ENCODE measurements around the gene UNC13B. TPM values are rescaled to one million over a fixed set of nuclear protein-coding genes. Genes with fewer than 3 reads are reported as not detected.

UNC13B gene
- total RNA-seq, 2 donors from 2014 or later = 20.2 to 29.3 TPM

DNA sequence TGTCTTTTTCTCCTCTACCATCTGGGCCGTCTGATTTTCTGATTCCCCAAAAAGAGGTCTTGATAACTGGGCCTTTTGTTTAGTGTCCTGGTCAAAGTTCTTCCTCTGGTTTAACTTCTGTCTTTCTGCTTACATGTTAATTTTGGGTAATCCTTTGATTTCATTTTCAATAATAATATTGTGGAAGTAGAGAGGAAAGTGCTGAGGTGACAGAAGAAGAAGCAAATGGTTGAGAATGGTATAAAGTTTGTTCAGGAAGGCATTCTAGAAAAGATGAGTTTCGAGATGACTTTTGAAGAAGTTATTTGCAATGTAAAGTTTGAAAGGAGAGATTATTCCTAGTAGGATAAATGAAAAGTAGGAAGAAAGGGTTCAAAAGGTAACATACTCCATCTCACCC is 118.1 kb downstream of the UNC13B start:
- Histone ChIP-seq H3K36me3 (replicated peaks in 1 of 2; ENCODE audit: insufficient read depth in 1 of 2, low read depth in 2 of 2) (no peaks in the 10 kb centered on the region), H3K27ac (no peak overlapping the region), H3K27me3 (no peaks in the 10 kb centered on the region), H3K9me3 (no peaks in the 10 kb centered on the region), H3K4me3 (no peak overlapping the region), H3K4me1 (no peaks in the 10 kb centered on the region)
- ATAC-seq (no peak), DNase-seq (no peak)
- 69 to 81% methylated on average over 2 of the region's 2 CpGs for WGBS, 2 donors
- intact Hi-C loops (cut with DNase I) = loop anchor here (10.0 kb wide), 1 partner anchor 175 kb away; no protein-coding TSS in a partner anchor
- no peak for TF ChIP-seq POLR2A (IDR thresholded peaks at IDR 0.05)
- TF ChIP-seq, protein P1, sequence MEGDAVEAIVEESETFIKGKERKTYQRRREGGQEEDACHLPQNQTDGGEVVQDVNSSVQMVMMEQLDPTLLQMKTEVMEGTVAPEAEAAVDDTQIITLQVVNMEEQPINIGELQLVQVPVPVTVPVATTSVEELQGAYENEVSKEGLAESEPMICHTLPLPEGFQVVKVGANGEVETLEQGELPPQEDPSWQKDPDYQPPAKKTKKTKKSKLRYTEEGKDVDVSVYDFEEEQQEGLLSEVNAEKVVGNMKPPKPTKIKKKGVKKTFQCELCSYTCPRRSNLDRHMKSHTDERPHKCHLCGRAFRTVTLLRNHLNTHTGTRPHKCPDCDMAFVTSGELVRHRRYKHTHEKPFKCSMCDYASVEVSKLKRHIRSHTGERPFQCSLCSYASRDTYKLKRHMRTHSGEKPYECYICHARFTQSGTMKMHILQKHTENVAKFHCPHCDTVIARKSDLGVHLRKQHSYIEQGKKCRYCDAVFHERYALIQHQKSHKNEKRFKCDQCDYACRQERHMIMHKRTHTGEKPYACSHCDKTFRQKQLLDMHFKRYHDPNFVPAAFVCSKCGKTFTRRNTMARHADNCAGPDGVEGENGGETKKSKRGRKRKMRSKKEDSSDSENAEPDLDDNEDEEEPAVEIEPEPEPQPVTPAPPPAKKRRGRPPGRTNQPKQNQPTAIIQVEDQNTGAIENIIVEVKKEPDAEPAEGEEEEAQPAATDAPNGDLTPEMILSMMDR (IDR thresholded peaks at IDR 0.05) = no peak

GRCh38 chr9:35280399-35280798 is 118.6 kb downstream of the UNC13B start:
- ATAC-seq (no peak), DNase-seq (no peak)
- Histone ChIP-seq H3K27me3 (no peaks in the 10 kb centered on the region), H3K36me3 (replicated peaks in 1 of 2; ENCODE audit: insufficient read depth in 1 of 2, low read depth in 2 of 2) (no peaks in the 10 kb centered on the region), H3K4me1 (no peaks in the 10 kb centered on the region), H3K9me3 (no peaks in the 10 kb centered on the region), H3K27ac (no peak overlapping the region), H3K4me3 (no peak overlapping the region)
- TF ChIP-seq POLR2A (IDR thresholded peaks at IDR 0.05) = no peak
- TF ChIP-seq, protein P1 (IDR thresholded peaks at IDR 0.05) = no peak
- intact Hi-C loops (cut with DNase I) = loop anchor here (10.0 kb wide), 1 partner anchor 174 kb away; no protein-coding TSS in a partner anchor
- 71 to 80% methylated on average over 1 of the region's 1 CpG for WGBS, 2 donors

GRCh38 chr9:35285731-35286130 is 123.9 kb downstream of the UNC13B start:
- no peaks in the 10 kb centered on the region for H3K9me3 ChIP-seq
- H3K4me3 ChIP-seq = no peak overlapping the region
- DNase-seq = no peak
- no peaks in the 10 kb centered on the region for H3K27me3 ChIP-seq
- no peak overlapping the region for H3K27ac ChIP-seq
- TF ChIP-seq, protein P1 (IDR thresholded peaks at IDR 0.05) = no peak
- TF ChIP-seq POLR2A (IDR thresholded peaks at IDR 0.05) = no peak
- 85 to 89% methylated on average over 1 of the region's 1 CpG for WGBS, 2 donors
- ATAC-seq = no peak
- intact Hi-C loops (cut with DNase I) = loop anchor here (10.0 kb wide), 1 partner anchor 169 kb away; no protein-coding TSS in a partner anchor
- no peaks in the 10 kb centered on the region for H3K36me3 ChIP-seq (replicated peaks in 1 of 2; ENCODE audit: insufficient read depth in 1 of 2, low read depth in 2 of 2)
- no peaks in the 10 kb centered on the region for H3K4me1 ChIP-seq

DNA sequence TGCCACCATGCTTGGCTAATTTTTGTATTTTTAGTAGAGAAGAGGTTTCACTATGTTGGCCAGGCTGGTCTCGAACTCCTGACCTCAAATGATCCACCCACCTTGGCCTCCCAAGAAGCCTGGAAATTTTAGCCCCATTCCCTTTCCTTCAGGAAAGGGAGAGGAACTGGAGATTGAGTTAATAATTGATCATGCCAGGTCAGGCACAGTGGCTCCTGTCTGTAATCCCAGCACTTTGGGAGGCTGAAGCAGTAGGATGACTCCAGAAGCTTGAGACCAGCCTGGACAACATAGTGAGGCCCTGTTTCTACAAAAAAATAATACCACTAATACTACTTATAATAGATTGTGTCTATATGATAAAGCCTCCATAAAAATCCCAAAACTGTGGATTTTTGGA is 124.6 kb downstream of the UNC13B start:
- no peaks in the 10 kb centered on the region for H3K9me3 ChIP-seq
- DNase-seq (no peak), ATAC-seq (no peak)
- H3K27ac ChIP-seq = no peak overlapping the region
- no peaks in the 10 kb centered on the region for H3K36me3 ChIP-seq (replicated peaks in 1 of 2; ENCODE audit: insufficient read depth in 1 of 2, low read depth in 2 of 2)
- no peaks in the 10 kb centered on the region for H3K4me1 ChIP-seq
- no peaks in the 10 kb centered on the region for H3K27me3 ChIP-seq
- intact Hi-C loops (cut with DNase I) = loop anchor here (10.0 kb wide), 1 partner anchor 168 kb away; no protein-coding TSS in a partner anchor
- TF ChIP-seq, protein P1 (IDR thresholded peaks at IDR 0.05) = no peak
- TF ChIP-seq POLR2A (IDR thresholded peaks at IDR 0.05) = no peak
- H3K4me3 ChIP-seq = no peak overlapping the region
- 86 to 100% methylated on average over 1 of the region's 1 CpG for WGBS, 2 donors

DNA sequence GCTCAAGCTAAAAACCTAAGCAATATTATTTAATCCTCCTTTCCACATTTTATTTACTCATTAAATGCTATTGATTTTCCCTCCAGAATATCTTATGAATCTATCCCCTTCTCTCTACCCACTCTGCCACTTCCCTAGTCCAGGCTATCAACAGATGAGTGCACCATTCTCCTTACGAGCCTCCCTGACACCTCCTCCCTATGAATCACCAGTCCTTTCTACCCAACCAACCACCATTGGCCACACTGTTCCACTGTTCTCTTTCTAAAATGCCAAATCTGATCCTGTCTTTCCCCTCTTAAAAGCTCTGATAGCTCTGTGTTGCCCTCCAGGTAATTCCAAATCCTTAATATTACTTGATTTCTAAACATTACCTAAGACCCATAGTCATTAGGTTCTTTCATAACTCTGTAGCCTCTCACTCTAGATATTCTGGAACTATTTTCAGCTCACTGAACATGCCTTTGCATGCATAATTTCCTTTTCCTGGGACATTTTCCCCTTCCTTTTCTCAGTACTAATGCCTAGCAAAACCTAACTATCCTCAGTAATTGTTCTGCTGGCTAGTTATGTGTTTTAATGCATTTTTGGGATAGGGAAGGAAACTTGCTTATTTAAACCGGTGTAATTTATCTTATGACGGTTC is 126.3 kb downstream of the UNC13B start:
- no peak for ATAC-seq
- intact Hi-C loops (cut with DNase I) = loop anchor here (10.0 kb wide), 1 partner anchor 167 kb away; no protein-coding TSS in a partner anchor
- TF ChIP-seq, protein P1 (IDR thresholded peaks at IDR 0.05) = no peak
- TF ChIP-seq POLR2A (IDR thresholded peaks at IDR 0.05) = no peak
- H3K4me3 ChIP-seq = no peak overlapping the region
- WGBS, 2 donors = 89 to 90% methylated on average over 3 of the region's 3 CpGs
- H3K36me3 ChIP-seq (replicated peaks in 1 of 2; ENCODE audit: insufficient read depth in 1 of 2, low read depth in 2 of 2) = no peaks in the 10 kb centered on the region
- H3K9me3 ChIP-seq = no peaks in the 10 kb centered on the region
- H3K27me3 ChIP-seq = no peaks in the 10 kb centered on the region
- no peaks in the 10 kb centered on the region for H3K4me1 ChIP-seq
- DNase-seq = no peak
- no peak overlapping the region for H3K27ac ChIP-seq

Data from body of pancreas (tissue), 4 donors.